Measurements from ENCODE around the gene C1orf216.
"Not testable (repeated sequence)": the region's sequence is repeated elsewhere in the genome, so short reads cannot be mapped to it uniquely, and the experiment has no call there.

C1orf216 gene

GRCh38 chr1:35706846-35707600 is 11.7 kb downstream of the C1orf216 start:
- peak; percentile 2 for DNase-seq

- no peak for DNase-seq
Observed at GRCh38 chr1:35702508-35702907, 16.2 kb downstream of the C1orf216 start.

GRCh38 chr1:35699152-35699551 is 19.5 kb downstream of the C1orf216 start:
- not testable (repeated sequence) for DNase-seq

- DNase-seq, result no peak
Observed at GRCh38 chr1:35692317-35692716, 26.4 kb downstream of the C1orf216 start.

- peak; percentile 9 for DNase-seq
Observed at GRCh38 chr1:35691571-35692220, 27.0 kb downstream of the C1orf216 start.

- DNase-seq, result peak; percentile 75
Observed at GRCh38 chr1:35691080-35691479, 27.6 kb downstream of the C1orf216 start.

GRCh38 chr1:35690103-35690502 is 28.6 kb downstream of the C1orf216 start:
- not testable (repeated sequence) for DNase-seq

- no peak for DNase-seq
Observed at GRCh38 chr1:35688161-35688560, 30.5 kb downstream of the C1orf216 start.

GRCh38 chr1:35683012-35683411 is 35.7 kb downstream of the C1orf216 start:
- DNase-seq, result no peak

GRCh38 chr1:35680271-35680670 is 38.4 kb downstream of the C1orf216 start:
- DNase-seq, result no peak

- no peak for DNase-seq
Observed at GRCh38 chr1:35675773-35676172, 42.9 kb downstream of the C1orf216 start.

- no peak for DNase-seq
Observed at GRCh38 chr1:35674111-35674510, 44.6 kb downstream of the C1orf216 start.

- DNase-seq, result no peak
Observed at GRCh38 chr1:35672116-35672515, 46.6 kb downstream of the C1orf216 start.

GRCh38 chr1:35668506-35668905 is 50.2 kb downstream of the C1orf216 start:
- peak; percentile 47 for DNase-seq

GRCh38 chr1:35666916-35667315 is 51.8 kb downstream of the C1orf216 start:
- no peak for DNase-seq

- no peak for DNase-seq
Observed at GRCh38 chr1:35666216-35666615, 52.5 kb downstream of the C1orf216 start.
